ENCODE measurements around the gene GLB1L2. TPM values are rescaled to one million over a fixed set of nuclear protein-coding genes. Genes with fewer than 3 reads are reported as not detected.
"Not testable (repeated sequence)": the region's sequence is repeated elsewhere in the genome, so short reads cannot be mapped to it uniquely, and the experiment has no call there.

Gene GLB1L2
- total and polyA plus RNA-seq, 10 donors = 0.29 to 1.5 (median 0.51) TPM; not detected in 1

DNA sequence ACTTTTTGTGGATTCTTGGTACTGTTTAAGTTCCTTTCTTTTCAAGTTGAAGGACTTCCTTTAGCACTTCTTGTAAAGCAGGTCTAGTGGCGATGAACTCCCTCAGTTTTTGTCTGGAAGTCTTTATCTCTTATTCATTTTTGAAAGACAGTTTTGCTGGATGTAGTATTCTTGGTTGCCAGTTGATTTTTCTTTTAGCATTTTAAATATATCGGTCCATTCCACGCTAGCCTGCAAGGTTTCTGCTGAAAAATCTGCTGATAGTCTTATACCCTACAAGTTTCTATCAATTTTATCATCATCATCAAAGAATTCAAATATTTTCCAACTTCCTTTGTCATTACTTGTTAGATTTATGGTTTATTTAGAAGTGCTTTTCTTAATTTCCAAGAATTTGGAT is 14.7 kb upstream of the GLB1L2 start:
- Histone ChIP-seq H3K4me3 (no peak overlapping the region), H3K27ac (no peak overlapping the region), H3K36me3 (no peaks in the 10 kb centered on the region), H3K4me1 (no peaks in the 10 kb centered on the region), H3K27me3 (replicated peaks in 1 of 7) (peaks cover 0 to 39% (median 0%) of the 10 kb centered on the region in 7 donors), H3K9me3 (peaks cover 0 to 56% (median 44%) of the 10 kb centered on the region in 8 donors)
- TF ChIP-seq POLR2AphosphoS5 (IDR thresholded peaks at IDR 0.05) = no peak
- no peak for TF ChIP-seq POLR2A (IDR thresholded peaks at IDR 0.05)
- TF ChIP-seq, protein P1, sequence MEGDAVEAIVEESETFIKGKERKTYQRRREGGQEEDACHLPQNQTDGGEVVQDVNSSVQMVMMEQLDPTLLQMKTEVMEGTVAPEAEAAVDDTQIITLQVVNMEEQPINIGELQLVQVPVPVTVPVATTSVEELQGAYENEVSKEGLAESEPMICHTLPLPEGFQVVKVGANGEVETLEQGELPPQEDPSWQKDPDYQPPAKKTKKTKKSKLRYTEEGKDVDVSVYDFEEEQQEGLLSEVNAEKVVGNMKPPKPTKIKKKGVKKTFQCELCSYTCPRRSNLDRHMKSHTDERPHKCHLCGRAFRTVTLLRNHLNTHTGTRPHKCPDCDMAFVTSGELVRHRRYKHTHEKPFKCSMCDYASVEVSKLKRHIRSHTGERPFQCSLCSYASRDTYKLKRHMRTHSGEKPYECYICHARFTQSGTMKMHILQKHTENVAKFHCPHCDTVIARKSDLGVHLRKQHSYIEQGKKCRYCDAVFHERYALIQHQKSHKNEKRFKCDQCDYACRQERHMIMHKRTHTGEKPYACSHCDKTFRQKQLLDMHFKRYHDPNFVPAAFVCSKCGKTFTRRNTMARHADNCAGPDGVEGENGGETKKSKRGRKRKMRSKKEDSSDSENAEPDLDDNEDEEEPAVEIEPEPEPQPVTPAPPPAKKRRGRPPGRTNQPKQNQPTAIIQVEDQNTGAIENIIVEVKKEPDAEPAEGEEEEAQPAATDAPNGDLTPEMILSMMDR (IDR thresholded peaks at IDR 0.05 in 8 of 11, conservative IDR thresholded peaks at IDR 0.05 in 3 of 11) = no peak
- WGBS, 5 donors = 87 to 96% (median 93%) methylated on average over 3 of the region's 3 CpGs
- intact Hi-C loops (cut with DNase I; ENCODE audit: low total_unique reads) = no loop called here
- no peak for DNase-seq

DNA sequence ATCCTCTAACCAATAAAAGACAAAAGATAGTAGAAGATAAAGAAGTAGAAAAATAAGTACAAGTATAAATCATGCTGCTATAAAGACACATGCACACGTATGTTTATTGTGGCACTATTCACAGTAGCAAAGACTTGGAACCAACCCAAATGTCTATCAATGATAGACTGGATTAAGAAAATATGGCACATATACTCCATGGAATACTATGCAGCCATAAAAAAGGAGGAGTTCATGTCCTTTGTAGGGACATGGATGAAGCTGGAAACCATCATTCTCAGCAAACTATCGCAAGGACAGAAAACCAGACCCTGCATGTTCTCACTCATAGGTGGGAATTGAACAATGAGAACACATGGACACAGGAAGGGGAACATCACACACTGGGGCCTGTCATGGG is 10.4 kb upstream of the GLB1L2 start:
- H3K4me3 ChIP-seq; intact Hi-C loops (cut with DNase I; ENCODE audit: low total_unique reads); H3K36me3 ChIP-seq; DNase-seq; H3K4me1 ChIP-seq; H3K27ac ChIP-seq: not testable (repeated sequence)
- 90 to 96% (median 94%) methylated on average over 2 of the region's 2 CpGs for WGBS, 5 donors
- Histone ChIP-seq H3K27me3 (replicated peaks in 1 of 7) (peaks cover 0 to 21% (median 0%) of the 10 kb centered on the region in 7 donors), H3K9me3 (peaks cover 0 to 56% (median 45%) of the 10 kb centered on the region in 8 donors)

DNA sequence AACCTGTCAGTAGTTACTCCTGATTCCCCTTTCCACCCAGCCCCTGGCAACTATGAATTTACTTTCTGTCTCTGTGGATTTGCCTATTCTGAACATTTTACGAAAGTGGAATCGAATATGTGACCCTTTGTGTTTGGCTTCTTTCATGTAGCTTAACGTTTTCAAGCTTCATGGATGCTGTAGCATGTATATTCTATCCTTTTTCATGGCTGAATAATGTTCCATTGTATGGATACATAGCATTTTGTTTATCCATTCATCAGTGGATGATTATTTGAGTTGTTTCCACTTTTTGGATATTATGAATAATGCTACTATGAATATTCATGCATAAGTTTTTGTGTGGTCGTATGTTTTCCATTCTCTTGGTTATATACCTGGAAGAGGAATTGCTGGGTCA is 9.2 kb upstream of the GLB1L2 start:
- Histone ChIP-seq H3K27me3 (replicated peaks in 1 of 7) (peaks cover 0 to 21% (median 0%) of the 10 kb centered on the region in 7 donors), H3K4me1 (no peaks in the 10 kb centered on the region), H3K4me3 (no peak overlapping the region), H3K27ac (no peak overlapping the region), H3K9me3 (peaks cover 0 to 44% (median 34%) of the 10 kb centered on the region in 8 donors), H3K36me3 (no peaks in the 10 kb centered on the region)
- TF ChIP-seq, protein P1 (IDR thresholded peaks at IDR 0.05 in 8 of 11, conservative IDR thresholded peaks at IDR 0.05 in 3 of 11) = no peak
- TF ChIP-seq POLR2AphosphoS5 (IDR thresholded peaks at IDR 0.05) (no peak), POLR2A (IDR thresholded peaks at IDR 0.05) (no peak)
- intact Hi-C loops (cut with DNase I; ENCODE audit: low total_unique reads) = no loop called here
- WGBS, 5 donors = 79 to 90% (median 86%) methylated on average over 4 of the region's 4 CpGs
- DNase-seq = no peak

DNA sequence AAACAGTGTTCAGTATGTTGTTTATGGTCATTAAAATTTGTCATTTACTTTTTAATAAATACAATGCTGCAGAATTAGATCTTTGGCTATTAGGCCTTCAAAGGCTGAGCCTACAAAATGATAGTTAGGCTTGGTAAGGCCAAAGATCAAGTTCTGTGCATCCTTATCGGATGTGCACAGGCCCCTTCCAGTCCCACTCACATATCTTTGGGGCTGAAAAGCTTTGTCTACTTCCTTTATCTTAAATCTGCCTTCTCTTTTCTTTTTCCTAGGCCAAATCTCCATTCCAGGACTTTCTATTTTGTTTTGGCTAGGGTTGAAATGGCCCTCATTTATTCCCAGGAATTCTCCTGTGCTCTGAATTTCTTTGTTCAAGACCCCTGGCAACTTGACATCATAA is 3.4 kb upstream of the GLB1L2 start:
- intact Hi-C loops (cut with DNase I; ENCODE audit: low total_unique reads) = no loop called here
- H3K4me1 ChIP-seq = peaks cover 6 to 23% (median 18%) of the 10 kb centered on the region in 6 donors
- no peaks in the 10 kb centered on the region for H3K36me3 ChIP-seq
- no peaks in the 10 kb centered on the region for H3K9me3 ChIP-seq
- 79 to 97% (median 92%) methylated on average over 1 of the region's 1 CpG for WGBS, 5 donors
- DNase-seq = no peak
- no peak for TF ChIP-seq POLR2A (IDR thresholded peaks at IDR 0.05)
- no peak for TF ChIP-seq POLR2AphosphoS5 (IDR thresholded peaks at IDR 0.05)
- TF ChIP-seq, protein P1 (IDR thresholded peaks at IDR 0.05 in 8 of 11, conservative IDR thresholded peaks at IDR 0.05 in 3 of 11) = no peak
- H3K27ac ChIP-seq = no peak overlapping the region
- peaks cover 0 to 37% (median 20%) of the 10 kb centered on the region in 7 donors for H3K27me3 ChIP-seq (replicated peaks in 1 of 7)
- H3K4me3 ChIP-seq = no peak overlapping the region

All from spleen (tissue), 11 donors.